K562 (cell line): ENCODE results near the gene RNF215. TPM values are rescaled to one million over a fixed set of nuclear protein-coding genes. Genes with fewer than 3 reads are reported as not detected.

Source experiments
- ARHGAP35 ChIP-seq: fragments of 450-650 bp; IDR thresholded peaks from 2 replicates; pipeline ENCODE4 v1.6.1; 2018; ENCODE audit not compliant: partially characterized antibody
- ARID3B ChIP-seq: fragments of 250-450 bp; sonication (Bioruptor Pico); IDR thresholded peaks from 2 replicates; pipeline ENCODE4 v1.4.0; 2020; ENCODE audit warnings: borderline replicate concordance
- ATF3 ChIP-seq, 2 experiments: fragments of 450-650 bp in 1 of 2; sonication (generic) in 1 of 2; formaldehyde crosslinking in 1 of 2; IDR thresholded peaks in 1 of 2; conservative IDR thresholded peaks in 1 of 2; 2 replicates each; pipeline versions ENCODE4 v1.6.1 to v1.8.1; 2016 to 2023; ENCODE audit warnings: mild to moderate bottlenecking in 2 of 2, moderate library complexity in 2 of 2, inconsistent platforms in 1 of 2, missing genetic modification reagents in 1 of 2
- CEBPG ChIP-seq, 3 experiments: fragments of 200-800 bp in 1 of 3; sonication (Bioruptor generic) in 1 of 3; sonication (generic) in 1 of 3; formaldehyde crosslinking in 1 of 3; IDR thresholded peaks in 2 of 3; conservative IDR thresholded peaks in 1 of 3; 2 replicates each; pipeline versions ENCODE4 v1.6.1 to v1.8.0; 2016 to 2022; ENCODE audit warnings: missing compliant biosample characterization in 2 of 3, missing genetic modification characterization in 2 of 3, mild to moderate bottlenecking in 1 of 3, missing genetic modification reagents in 1 of 3
- CREB5 ChIP-seq: fragments of 250-450 bp; sonication (Bioruptor Pico); IDR thresholded peaks from 2 replicates; pipeline ENCODE4 v1.5.0; 2020; ENCODE audit warnings: mild to moderate bottlenecking
- CREBBP ChIP-seq: IDR thresholded peaks from one replicate; pipeline ENCODE4 v1.6.1; 2012; ENCODE audit warnings: low read depth, mild to moderate bottlenecking, control low read depth, inconsistent platforms, low read length
- GATAD2B ChIP-seq: fragments of 450-650 bp; IDR thresholded peaks from 2 replicates; pipeline ENCODE4 v1.6.1; 2017; ENCODE audit warnings: mild to moderate bottlenecking, borderline replicate concordance
- IFI16 ChIP-seq: fragments of 250-450 bp; sonication (Bioruptor Pico); IDR thresholded peaks from 2 replicates; pipeline ENCODE4 v2.1.2; 2022; ENCODE audit warnings: mild to moderate bottlenecking, inconsistent platforms
- KLF10 ChIP-seq: fragments of 250-450 bp; sonication (Bioruptor Pico); IDR thresholded peaks from 2 replicates; pipeline ENCODE4 v1.6.1; 2021; ENCODE audit warnings: matching md5 sums
- NCOA2 ChIP-seq, 2 experiments: fragments of 450-650 bp; IDR thresholded peaks; 2 replicates each; pipeline ENCODE4 v1.6.1; 2018; ENCODE audit warnings: mild to moderate bottlenecking in 2 of 2, moderate library complexity in 1 of 2; ENCODE audit not compliant: partially characterized antibody in 2 of 2
- NFE2 ChIP-seq: IDR thresholded peaks from 2 replicates; pipeline ENCODE4 v1.6.1; 2014; ENCODE audit warnings: antibody characterized with exemption, low read depth
- POLR2B ChIP-seq: fragments of 450-650 bp; IDR thresholded peaks from 2 replicates; pipeline ENCODE4 v1.6.1; 2018; ENCODE audit warnings: low read depth; ENCODE audit not compliant: partially characterized antibody
- SAFB2 ChIP-seq: fragments of 200-400 bp; formaldehyde crosslinking; IDR thresholded peaks from 2 replicates; pipeline ENCODE4 v1.6.1; 2018; ENCODE audit warnings: borderline replicate concordance, low read length, low read depth, moderate library complexity; ENCODE audit not compliant: severe bottlenecking
- TEAD4 ChIP-seq, 2 experiments: sonication (generic) in 1 of 2; formaldehyde crosslinking in 1 of 2; IDR thresholded peaks; 2 replicates each; pipeline versions ENCODE4 v1.6.1 to v1.8.0; 2012 to 2022; ENCODE audit warnings: borderline replicate concordance in 1 of 2, inconsistent platforms in 1 of 2, low read length in 1 of 2, mild to moderate bottlenecking in 1 of 2, missing genetic modification reagents in 1 of 2
- ZHX1 ChIP-seq: fragments of 150-350 bp; conservative IDR thresholded peaks from 2 replicates; pipeline ENCODE4 v1.6.1; 2014; ENCODE audit warnings: low read length
- ZNF124 ChIP-seq: sonication (generic); formaldehyde crosslinking; IDR thresholded peaks from 2 replicates; pipeline ENCODE4 v1.8.1; 2022; ENCODE audit warnings: missing genetic modification reagents
- ZNF140 ChIP-seq: fragments of 250-450 bp; sonication (Bioruptor Pico); IDR thresholded peaks from 2 replicates; pipeline ENCODE4 v1.8.0; 2021; ENCODE audit warnings: moderate library complexity, mild to moderate bottlenecking, inconsistent platforms
- ZNF217 ChIP-seq: sonication (generic); formaldehyde crosslinking; IDR thresholded peaks from 2 replicates; pipeline ENCODE4 v1.8.0; 2022; ENCODE audit warnings: mild to moderate bottlenecking, missing genetic modification reagents
- ZNF324 ChIP-seq: fragments of 250-450 bp; sonication (Bioruptor Pico); IDR thresholded peaks from 2 replicates; pipeline ENCODE4 v1.4.0; 2020; ENCODE audit warnings: mild to moderate bottlenecking
- ZNF551 ChIP-seq: fragments of 250-450 bp; sonication (Bioruptor Pico); IDR thresholded peaks from 2 replicates; pipeline ENCODE4 v1.5.0; 2021; ENCODE audit warnings: mild to moderate bottlenecking, moderate library complexity
- polyA plus RNA-seq, 8 experiments: library from polyadenylated mRNA; depleted of rRNA in 4 of 8; stranded (reverse) in 5 of 8; unstranded in 3 of 8; fragments of >200 nt; fragmentation: Nextera tagmentation in 2 of 8; fragmentation: Illumina TruSeq in 1 of 8; extraction: Ambion mirVana in 2 of 8; extraction: Trizol in 1 of 8; gene quantifications; 2 replicates each; pipeline versions ENCODE4 v1.2.1 to v1.2.3, GENCODE V29; 2011 to 2014; ENCODE audit warnings: inconsistent platforms in 1 of 8, missing spikeins in 1 of 8
- total RNA-seq, 7 experiments: library from RNA; depleted of rRNA in 6 of 7; stranded (reverse); fragments of >200 nt in 6 of 7; fragmentation: Illumina TruSeq in 2 of 7; extraction: Trizol in 2 of 7; gene quantifications; 2 replicates each; pipeline versions ENCODE4 v1.2.1 to v1.2.3, GENCODE V29; 2011 to 2021; ENCODE audit warnings: low replicate concordance in 1 of 7

The RNF215 gene
- total and polyA plus RNA-seq, 9 of the 15 experiments (the other 6 are each of a cell fraction or from before 2014, with no cell fraction given), result 0.08 to 9.8 (median 2.7) TPM

- TF ChIP-seq ZHX1 (no peak), ZNF551 (CRISPR knock-in tag) (no peak), ATF3 (IDR thresholded peaks at IDR 0.05) (peak; percentile 36), ATF3 (CRISPR knock-in tag; conservative IDR thresholded peaks at IDR 0.05) (no peak), IFI16 (no peak), NFE2 (peak; percentile 75), NCOA2 (IDR thresholded peaks at IDR 0.05; ENCODE audit: partially characterized antibody in 2 of 2) (no peak), TEAD4 (IDR thresholded peaks at IDR 0.05; ENCODE audit: low read length) (0 out of 2 replicates have a peak, but pooled peaks have one; percentile 19), TEAD4 (CRISPR knock-in tag; IDR thresholded peaks at IDR 0.05; ENCODE audit: borderline replicate concordance) (no peak), ARHGAP35 (no peak), ZNF140 (CRISPR knock-in tag) (no peak), ARID3B (CRISPR knock-in tag) (no peak), CREBBP (no peak), KLF10 (CRISPR knock-in tag) (no peak), ZNF124 (CRISPR knock-in tag) (no peak), SAFB2 (no peak), CREB5 (CRISPR knock-in tag) (no peak), GATAD2B (no peak), ZNF324 (CRISPR knock-in tag) (no peak), POLR2B (no peak), ZNF217 (CRISPR knock-in tag) (no peak), CEBPG (CRISPR knock-in tag; IDR thresholded peaks at IDR 0.05) (no peak), CEBPG (tag; conservative IDR thresholded peaks at IDR 0.05 in 1 of 2, IDR thresholded peaks at IDR 0.05 in 1 of 2) (no peak)
Observed at GRCh38 chr22:30408388-30409102, 21.3 kb upstream of the RNF215 start (continued).
